Heart right ventricle (tissue), 16 donors: ENCODE results near the gene ABLIM2. TPM values are rescaled to one million over a fixed set of nuclear protein-coding genes. Genes with fewer than 3 reads are reported as not detected.
A peak's percentile ranks its signal among the peaks of the same experiment; 100 is the strongest.

Source experiments
- ATAC-seq, 8 donors: fragments of 200-7000 bp; cut with Tn5 transposase; one replicate each; pipeline ENCODE4 v1.9.1; 2020; ENCODE audit warnings: mild to moderate bottlenecking in 8 of 8, moderate library complexity in 8 of 8, moderate number of reproducible peaks in 1 of 8
- DNase-seq, 2 donors: peaks; one replicate each; pipeline ENCODE4 v3.0.0-alpha.2; 2020
- H3K27ac ChIP-seq, 10 donors: fragments of 200-600 bp; sonication (generic) in 2 of 10; one replicate each; pipeline versions ENCODE4 v1.5.0 to v1.8.0; 2020 to 2022; ENCODE audit warnings: mild to moderate bottlenecking in 3 of 10
- H3K27me3 ChIP-seq, 7 donors: fragments of 200-600 bp; one replicate each; pipeline ENCODE4 v1.8.0; 2021 to 2022; ENCODE audit warnings: mild to moderate bottlenecking in 2 of 7
- H3K36me3 ChIP-seq, 9 donors: fragments of 200-600 bp; sonication (generic) in 1 of 9; one replicate each; pipeline versions ENCODE4 v1.5.0 to v1.8.0; 2020 to 2022; ENCODE audit warnings: mild to moderate bottlenecking in 2 of 9
- H3K4me1 ChIP-seq, 9 donors: fragments of 200-600 bp; sonication (generic) in 1 of 9; one replicate each; pipeline versions ENCODE4 v1.5.0 to v1.8.0; 2020 to 2022; ENCODE audit warnings: mild to moderate bottlenecking in 4 of 9
- H3K4me3 ChIP-seq, 10 donors: fragments of 200-600 bp; sonication (generic) in 2 of 10; one replicate each; pipeline versions ENCODE4 v1.5.0 to v1.8.0; 2020 to 2022; ENCODE audit warnings: mild to moderate bottlenecking in 7 of 10, moderate library complexity in 2 of 10
- H3K9me3 ChIP-seq, 11 donors: fragments of 200-600 bp in 10 of 11; sonication (generic) in 2 of 11; one replicate each; pipeline versions ENCODE4 v1.5.0 to v1.8.0; 2013 to 2022; ENCODE audit warnings: mild to moderate bottlenecking in 2 of 11, control low read depth in 1 of 11, moderate library complexity in 1 of 11
- CTCF ChIP-seq, 9 donors: fragments of 200-600 bp; sonication (generic) in 2 of 9; IDR thresholded peaks; one replicate each; pipeline versions ENCODE4 v1.5.0 to v1.8.0; 2021 to 2022; ENCODE audit warnings: antibody characterized with exemption in 9 of 9, mild to moderate bottlenecking in 5 of 9, moderate library complexity in 1 of 9
- WGBS, 2 donors: extraction: QIAGEN DNeasy Blood & Tissue Kit; methylation state at CpG; one replicate each; pipeline ENCODE4 v1.1.7; 2013; ENCODE audit warnings: inconsistent platforms in 1 of 2; 5-methylcytosine and 5-hydroxymethylcytosine counted together
- intact Hi-C, 10 donors: fragments of 100-400 bp; cut with DNase I; formaldehyde crosslinking; loops; one replicate each; pipeline versions ENCODE4 v1.11.1 to v1.14.2; 2022
- polyA plus RNA-seq, 2 donors: library from polyadenylated mRNA; stranded (reverse); fragments of 200-250 nt; gene quantifications; one replicate each; pipeline ENCODE4 v1.2.3, GENCODE V29; 2013
- total RNA-seq, 10 donors: library from RNA; stranded (reverse); fragmentation: NEBNext Ultra II Directional in 3 of 10; extraction: Animal tissue kit (Norgen Biotek cat#: 25700) in 3 of 10; gene quantifications; one replicate each; pipeline versions ENCODE4 v1.2.1 to v1.2.4, GENCODE V29; 2021 to 2023
- donor health status: Arrhythmogenic right ventricular cardiomyopathy.
- donor health status: ischemic (EF 13 %, LVEDD 7.1; RV severe dilation, severe dysfunction).
- donor health status: healthy with polysubstance abuse.
- donor health status: DM: no; HTN: yes; CAD: no.
- donor health status: DM: no; HTN: no; CAD: no.
- donor health status: ischemic (EF 25% LVEDD 6.9; RV normal size, moderate dysfunction).
- donor health status: ischemic (EF 25% LVEDD 5.7; RV mildly dilated, moderate dysfunction).
- donor health status: healthy.
- donor health status: DM: yes; HTN: yes; CAD: no.
- donor health status: Ischemic cardiomyopathy.
- donor health status: ischemic (EF 35%, LVEDD 5.7; RV mildly dilated, moderate dysfunction).
- donor health status: nonischemic (EF 11% LVEDD 7.7; RV severe dilation, severe dysfunction).
- donor health status: DM: yes; HTN: yes; CAD: no.
- donor health status: PGD.
- donor health status: ischemic (EF 29% LVEDD 5.4; RV normal size, mild dysfunction).
- donor health status: nonischemic (EF 23%, LVEDD 6.1; RV moderate dilation, normal function).

Gene ABLIM2
- total and polyA plus RNA-seq, 12 donors, result 7.2 to 27.8 (median 17.6) TPM

GRCh38 chr4:7962609-7963508 is 195.8 kb downstream of the ABLIM2 start:
- Histone ChIP-seq H3K27ac (no peak overlapping the region), H3K4me3 (no peak overlapping the region), H3K27me3 (no peaks in the 10 kb centered on the region), H3K36me3 (no peaks in the 10 kb centered on the region), H3K9me3 (no peaks in the 10 kb centered on the region), H3K4me1 (peaks cover under 1 to 35% (median 13%) of the 10 kb centered on the region in 9 donors)
- WGBS, 2 donors, result 88 to 95% methylated on average over 17 of the region's 17 CpGs
- TF ChIP-seq CTCF (IDR thresholded peaks at IDR 0.05), result no peak
- intact Hi-C loops, result no loop called here
- no peak for DNase-seq
- ATAC-seq, result no peak

GRCh38 chr4:7960790-7961655 is 197.6 kb downstream of the ABLIM2 start:
- 66 to 67% methylated on average over 19 of the region's 19 CpGs for WGBS, 2 donors
- H3K4me3 ChIP-seq, result no peak overlapping the region
- peaks cover 0 to 36% (median 11%) of the 10 kb centered on the region in 9 donors for H3K4me1 ChIP-seq
- no peaks in the 10 kb centered on the region for H3K36me3 ChIP-seq
- ATAC-seq (no peak), DNase-seq (no peak)
- no peaks in the 10 kb centered on the region for H3K27me3 ChIP-seq
- H3K9me3 ChIP-seq, result no peaks in the 10 kb centered on the region
- H3K27ac ChIP-seq, result no peak overlapping the region
- TF ChIP-seq CTCF (IDR thresholded peaks at IDR 0.05), result no peak
- intact Hi-C loops, result no loop called here

- intact Hi-C loops, result no loop called here
- ATAC-seq, result peak in 1 of 8 donors; percentile 6
- peaks cover 0 to 32% (median 11%) of the 10 kb centered on the region in 9 donors for H3K4me1 ChIP-seq
- DNase-seq, result no peak
- H3K4me3 ChIP-seq, result no peak overlapping the region
- no peaks in the 10 kb centered on the region for H3K9me3 ChIP-seq
- H3K27me3 ChIP-seq, result no peaks in the 10 kb centered on the region
- TF ChIP-seq CTCF (IDR thresholded peaks at IDR 0.05), result no peak
- 75 to 76% methylated on average over 11 of the region's 11 CpGs for WGBS, 2 donors
- no peak overlapping the region for H3K27ac ChIP-seq
- H3K36me3 ChIP-seq, result no peaks in the 10 kb centered on the region
These were observed 198.4 kb downstream of the ABLIM2 start for GRCh38 chr4:7960017-7960789.

- intact Hi-C loops, result no loop called here
- Histone ChIP-seq H3K27me3 (no peaks in the 10 kb centered on the region), H3K4me1 (peaks cover 0 to 23% (median 5%) of the 10 kb centered on the region in 9 donors), H3K4me3 (no peak overlapping the region), H3K36me3 (no peaks in the 10 kb centered on the region), H3K27ac (no peak overlapping the region), H3K9me3 (peaks cover 0 to 6% (median 0%) of the 10 kb centered on the region in 11 donors)
- no peak for DNase-seq
- no peak for TF ChIP-seq CTCF (IDR thresholded peaks at IDR 0.05)
- no peak for ATAC-seq
- WGBS, 2 donors, result 79 to 88% methylated on average over 7 of the region's 7 CpGs
These were observed 199.5 kb downstream of the ABLIM2 start for GRCh38 chr4:7959078-7959477.
